Measurements from ENCODE around the gene FBXL20.

GRCh38 chr17:39402890-39403605, 1.6 kb upstream of the FBXL20 start:
- TF ChIP-seq GATA2 (IDR thresholded peaks at IDR 0.05; ENCODE audit: low read depth, low read length) (no peak), GATA3 (IDR thresholded peaks at IDR 0.05; ENCODE audit: low read depth, low read length) (no peak)
